Measurements from ENCODE around the gene DGUOK.

GRCh38 chr2:73888388-73888787 lies 38.3 kb upstream of the DGUOK start:
- TF ChIP-seq CTCF (IDR thresholded peaks at IDR 0.05): no peak
- TF ChIP-seq POLR2A (IDR thresholded peaks at IDR 0.05): no peak
- TF ChIP-seq POLR2AphosphoS5 (IDR thresholded peaks at IDR 0.05): no peak

Data from prostate gland (tissue), 2 donors.